ENCODE data around the gene ASAP2. TPM values are rescaled to one million over a fixed set of nuclear protein-coding genes. Genes with fewer than 3 reads are reported as not detected.

ASAP2 gene
- total RNA-seq, 1 experiment from 2014 or later = 12.6 TPM

DNA sequence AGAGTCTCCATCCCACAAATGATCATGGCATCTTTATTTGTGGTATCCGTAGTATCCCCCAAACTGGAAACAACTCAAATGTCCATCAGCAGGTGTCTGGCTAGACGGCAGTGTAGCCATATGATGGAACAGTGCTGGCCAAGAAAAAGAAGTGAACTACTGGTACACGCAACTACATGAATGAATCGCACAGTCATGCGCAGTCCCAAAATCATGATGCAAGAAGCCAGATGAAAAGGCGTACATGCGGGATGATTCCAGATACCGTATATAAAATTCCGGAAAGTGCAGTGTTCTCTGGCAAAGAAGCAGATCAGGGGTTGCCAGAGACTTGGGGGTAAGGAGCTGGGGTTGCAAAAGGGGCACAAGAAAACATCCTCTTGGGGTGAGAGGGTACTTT lies 102.5 kb downstream of the ASAP2 start:
- no peaks in the 10 kb centered on the region for H3K23me2 ChIP-seq (ENCODE audit: insufficient read length, low read depth, low read length, poor library complexity, severe bottlenecking)
- no peaks in the 10 kb centered on the region for H3K9me3 ChIP-seq (ENCODE audit: control insufficient read depth, low read depth, low read length)
- no peak overlapping the region for H2BK120ac ChIP-seq (ENCODE audit: low read depth, low read length, poor library complexity, severe bottlenecking)
- H3K14ac ChIP-seq (ENCODE audit: insufficient read depth, low read length) = no peak overlapping the region
- no peak overlapping the region for H3K23ac ChIP-seq (ENCODE audit: insufficient read length, low read depth, low read length)
- H3K36me3 Mint-ChIP-seq (ENCODE audit: insufficient read depth in 1 of 3, low read depth in 3 of 3) = no peaks in the 10 kb centered on the region
- H3K79me2 ChIP-seq (ENCODE audit: insufficient read depth, low read length) = no peaks in the 10 kb centered on the region
- H3K27ac ChIP-seq (ENCODE audit: insufficient read length, low read depth, low read length) = no peak overlapping the region
- no peak for DNase-seq
- no peak overlapping the region for H3K27ac Mint-ChIP-seq
- no peaks in the 10 kb centered on the region for H3K9me3 Mint-ChIP-seq
- no peak overlapping the region for H3K9ac ChIP-seq (ENCODE audit: extremely low read depth, insufficient read length, low read length)
- WGBS (ENCODE audit: extremely low coverage, insufficient read length, low lambda C conversion rate) = no CpG with 5 or more reads among the region's 9 CpGs
- no peak overlapping the region for H2AK5ac ChIP-seq (ENCODE audit: insufficient read length, low read length)
- no peaks in the 10 kb centered on the region for H3K79me1 ChIP-seq (ENCODE audit: insufficient read depth, low read depth, low read length, poor library complexity, severe bottlenecking)
- no peak overlapping the region for H3K4ac ChIP-seq (ENCODE audit: low read depth, low read length)
- no peaks in the 10 kb centered on the region for H3K4me1 ChIP-seq (ENCODE audit: insufficient read depth, low read length)
- H2BK12ac ChIP-seq (ENCODE audit: insufficient read length, low read depth, low read length) = no peak overlapping the region
- no peak overlapping the region for H3K4me2 ChIP-seq (ENCODE audit: insufficient read depth, insufficient read length, low read length)
- no peaks in the 10 kb centered on the region for H4K20me1 ChIP-seq (ENCODE audit: control insufficient read depth, insufficient read depth, insufficient read length)
- no peak overlapping the region for H2BK20ac ChIP-seq (ENCODE audit: low read depth, low read length, poor library complexity, severe bottlenecking)
- no peak overlapping the region for H2BK5ac ChIP-seq (ENCODE audit: insufficient read length, low read length)
- TF ChIP-seq, protein P1, sequence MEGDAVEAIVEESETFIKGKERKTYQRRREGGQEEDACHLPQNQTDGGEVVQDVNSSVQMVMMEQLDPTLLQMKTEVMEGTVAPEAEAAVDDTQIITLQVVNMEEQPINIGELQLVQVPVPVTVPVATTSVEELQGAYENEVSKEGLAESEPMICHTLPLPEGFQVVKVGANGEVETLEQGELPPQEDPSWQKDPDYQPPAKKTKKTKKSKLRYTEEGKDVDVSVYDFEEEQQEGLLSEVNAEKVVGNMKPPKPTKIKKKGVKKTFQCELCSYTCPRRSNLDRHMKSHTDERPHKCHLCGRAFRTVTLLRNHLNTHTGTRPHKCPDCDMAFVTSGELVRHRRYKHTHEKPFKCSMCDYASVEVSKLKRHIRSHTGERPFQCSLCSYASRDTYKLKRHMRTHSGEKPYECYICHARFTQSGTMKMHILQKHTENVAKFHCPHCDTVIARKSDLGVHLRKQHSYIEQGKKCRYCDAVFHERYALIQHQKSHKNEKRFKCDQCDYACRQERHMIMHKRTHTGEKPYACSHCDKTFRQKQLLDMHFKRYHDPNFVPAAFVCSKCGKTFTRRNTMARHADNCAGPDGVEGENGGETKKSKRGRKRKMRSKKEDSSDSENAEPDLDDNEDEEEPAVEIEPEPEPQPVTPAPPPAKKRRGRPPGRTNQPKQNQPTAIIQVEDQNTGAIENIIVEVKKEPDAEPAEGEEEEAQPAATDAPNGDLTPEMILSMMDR (conservative IDR thresholded peaks at IDR 0.05) = no peak
- peaks cover 15 to 17% of the 10 kb centered on the region in 2 experiments for H3K4me1 Mint-ChIP-seq
- H4K91ac ChIP-seq (ENCODE audit: insufficient read length, low read depth, low read length) = no peak overlapping the region
- no peak overlapping the region for H3K56ac ChIP-seq (ENCODE audit: insufficient read length, low read depth, low read length)
- no peak overlapping the region for H3K18ac ChIP-seq (ENCODE audit: insufficient read length, low read depth, low read length)
- no peak overlapping the region for H2BK15ac ChIP-seq (ENCODE audit: low read depth, low read length)
- H3K4me3 Mint-ChIP-seq = no peak overlapping the region
- no peak overlapping the region for H4K8ac ChIP-seq (replicated peaks; ENCODE audit: insufficient read length, low read depth, low read length)
- no peak overlapping the region for H3T11ph ChIP-seq (ENCODE audit: low read length)
- no peak overlapping the region for H4K5ac ChIP-seq (ENCODE audit: insufficient read length, low read depth, low read length)
- no peak overlapping the region for H2AFZ ChIP-seq (ENCODE audit: low read length)
- no peaks in the 10 kb centered on the region for H3K27me3 ChIP-seq (ENCODE audit: insufficient read depth, low read length)
- no peaks in the 10 kb centered on the region for H3K27me3 Mint-ChIP-seq (ENCODE audit: low read depth)

Measured in H9 (cell line).